Stimulated activated CD8-positive, alpha-beta memory T cell treated with anti-CD3 and anti-CD28 coated beads, Interleukin-15, amount 100 ng/mL, for 4 hours (primary cell): Measurements from ENCODE around the gene TNPO2.
A peak's percentile ranks its signal among the peaks of the same experiment; 100 is the strongest.
"Not testable (repeated sequence)": the region's sequence is repeated elsewhere in the genome, so short reads cannot be mapped to it uniquely, and the experiment has no call there.

Experiments used
- DNase-seq, 2 donors: peaks; one replicate each; pipeline ENCODE4 v3.0.0-alpha.2; 2020; ENCODE audit warnings: low read depth in 2 of 2

The TNPO2 gene

GRCh38 chr19:12705654-12706331 lies 17.9 kb downstream of the TNPO2 start:
- DNase-seq = no peak

DNA sequence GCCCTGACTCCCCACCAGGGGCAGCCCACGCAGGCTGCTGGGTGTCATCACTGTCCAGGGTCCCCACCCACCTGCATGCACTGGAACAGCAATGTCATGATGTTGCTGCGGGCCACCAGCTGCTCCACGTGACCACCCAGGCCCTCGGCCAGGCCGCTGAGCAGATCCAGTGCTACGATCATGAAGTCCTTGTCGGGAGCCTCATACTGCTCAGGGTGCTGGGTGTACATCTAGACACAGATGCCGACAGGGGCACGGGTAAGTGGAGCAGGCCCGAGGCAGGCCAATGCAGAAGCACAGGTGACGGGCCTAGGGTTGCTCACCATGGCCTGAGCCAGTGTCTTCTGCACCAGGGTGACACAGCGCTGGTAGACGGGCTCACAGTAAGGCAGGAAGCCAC lies 18.6 kb downstream of the TNPO2 start:
- no peak for DNase-seq

DNA sequence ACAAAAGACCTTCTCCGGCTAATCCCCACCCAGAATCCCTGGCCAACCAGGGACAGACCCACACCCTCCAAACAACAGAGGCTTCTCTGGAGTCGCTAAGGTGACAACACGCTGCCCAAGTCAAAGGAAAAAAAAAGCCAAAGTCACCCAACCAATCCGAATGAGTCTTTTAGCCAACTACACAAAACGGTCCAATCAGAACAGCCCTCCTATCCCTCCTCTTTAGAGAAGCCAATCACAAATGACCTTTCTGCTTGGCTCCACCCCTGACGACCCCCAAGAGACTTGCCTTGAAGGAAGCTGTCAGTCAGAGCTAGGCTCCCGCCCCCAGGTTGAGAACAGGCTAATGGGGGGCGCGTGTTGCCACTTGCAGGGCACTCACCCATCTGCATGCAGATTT lies 20.7 kb downstream of the TNPO2 start:
- DNase-seq = no peak

GRCh38 chr19:12701596-12702282 lies 22.0 kb downstream of the TNPO2 start:
- no peak for DNase-seq

- no peak for DNase-seq
These were observed 25.6 kb downstream of the TNPO2 start for GRCh38 chr19:12698138-12698537.

DNA sequence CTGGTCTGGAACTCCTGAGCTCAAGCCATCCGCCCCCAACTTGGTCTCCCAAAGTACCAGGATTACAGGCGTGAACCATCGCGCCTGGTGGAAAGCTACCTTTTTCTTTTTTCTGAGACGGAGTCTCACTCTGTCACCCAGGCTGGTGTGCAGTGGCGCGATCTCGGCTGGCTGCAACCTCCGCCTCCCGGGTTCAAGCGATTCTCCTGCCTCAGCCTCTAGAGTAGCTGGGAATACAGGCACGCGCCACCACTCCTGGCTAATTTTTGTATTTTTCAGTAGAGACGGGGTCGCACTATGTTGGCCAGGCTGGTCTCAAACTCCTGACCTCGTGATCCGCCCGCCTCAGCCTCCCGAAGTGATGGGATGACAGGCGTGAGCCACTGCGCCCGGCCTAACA lies 26.3 kb downstream of the TNPO2 start:
- not testable (repeated sequence) for DNase-seq

GRCh38 chr19:12696366-12697335 lies 27.1 kb downstream of the TNPO2 start, which contains the start of gene FBXW9:
TSS of gene FBXW9 (minus strand) at chr19:12696631. CDS start at chr19:12696581, 50 bp downstream.
- DNase-seq = peak; percentile 94 to 97

DNA sequence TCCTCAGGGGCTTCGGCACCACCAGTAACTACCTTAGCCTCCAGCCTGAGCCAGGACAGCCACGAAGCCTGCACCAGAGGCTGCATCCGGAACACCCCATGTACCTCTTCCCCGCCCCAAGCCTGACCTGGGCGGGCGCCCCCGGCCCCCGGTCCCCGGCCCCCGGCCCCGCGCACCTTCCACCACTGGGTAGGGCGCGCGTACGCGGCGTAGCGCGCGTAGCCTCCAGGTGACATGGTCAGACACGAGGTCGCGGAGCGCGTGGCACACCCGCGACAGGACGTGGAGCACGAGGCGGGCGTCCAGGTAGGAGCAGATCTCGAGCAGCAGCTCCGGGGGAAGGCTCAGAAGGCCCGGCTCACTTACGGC lies 27.8 kb downstream of the TNPO2 start:
- DNase-seq = no peak

DNA sequence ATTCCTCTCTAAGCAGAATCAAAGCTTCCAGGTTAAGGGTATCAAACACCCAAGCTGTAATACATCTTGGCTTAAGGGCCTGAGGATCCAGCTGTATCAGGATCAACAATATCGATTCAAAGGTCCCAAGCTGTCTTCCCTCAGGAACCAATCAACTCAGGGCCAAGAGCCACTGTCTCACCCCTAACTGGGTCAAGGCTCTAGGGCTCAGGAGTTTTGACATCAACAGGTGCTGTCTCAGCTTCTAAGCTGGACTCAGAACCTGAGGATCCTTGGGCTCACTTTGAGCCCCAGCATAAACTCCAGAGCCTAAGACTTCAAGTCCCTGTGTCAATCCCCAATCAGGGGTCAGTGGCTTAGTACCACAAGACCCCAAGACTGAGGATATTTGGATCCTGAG lies 28.2 kb downstream of the TNPO2 start:
- DNase-seq = no peak

GRCh38 chr19:12695096-12695495 lies 28.6 kb downstream of the TNPO2 start:
- DNase-seq = no peak

GRCh38 chr19:12694641-12695040 lies 29.1 kb downstream of the TNPO2 start:
- no peak for DNase-seq

- no peak for DNase-seq
These were observed 30.8 kb downstream of the TNPO2 start for GRCh38 chr19:12692960-12693359.

GRCh38 chr19:12689581-12690216 lies 34.0 kb downstream of the TNPO2 start:
- no peak for DNase-seq

GRCh38 chr19:12689012-12689411 lies 34.7 kb downstream of the TNPO2 start:
- no peak for DNase-seq

DNA sequence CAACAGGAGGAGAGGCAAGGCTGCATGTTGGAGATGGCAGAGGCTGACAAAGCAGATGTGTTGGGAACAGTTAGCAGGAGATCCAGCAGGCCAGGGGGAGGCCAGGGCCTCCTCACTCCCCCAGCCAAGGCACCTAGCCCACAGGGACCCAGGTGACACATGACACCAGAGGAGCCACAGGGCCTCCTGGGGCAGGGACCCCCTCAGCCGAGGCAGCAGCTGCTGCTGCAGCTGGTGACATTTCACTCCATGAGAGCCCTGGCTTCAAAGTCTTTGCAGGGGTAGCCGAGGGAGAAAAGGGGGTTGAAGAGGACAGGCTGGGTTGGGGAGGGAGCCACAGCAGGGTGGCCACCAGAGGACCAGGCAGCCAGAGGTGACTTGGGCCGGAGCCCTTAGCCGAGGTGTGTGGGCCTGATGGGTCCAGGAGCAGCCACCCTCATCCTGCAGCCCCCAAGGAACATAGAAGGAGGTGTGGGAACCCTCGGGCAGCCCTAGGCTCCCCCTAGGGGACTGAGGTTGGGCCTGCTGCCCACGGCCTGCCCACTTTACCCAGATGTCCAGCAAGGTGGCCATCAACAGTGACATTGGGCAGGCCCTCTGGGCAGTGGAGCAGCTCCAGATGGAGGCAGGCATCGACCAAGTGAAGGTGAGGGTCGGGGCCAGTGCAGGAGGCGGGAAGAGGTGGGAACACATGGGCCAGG lies 36.1 kb downstream of the TNPO2 start, which contains the start of gene GNG14:
TSS of gene GNG14 (plus strand) at position 503 of the 701 bp plus-strand sequence. CDS start at position 554, 51 bp downstream.
- DNase-seq = no peak

- no peak for DNase-seq
These were observed 37.9 kb downstream of the TNPO2 start for GRCh38 chr19:12685831-12686230.

GRCh38 chr19:12681074-12681987 lies 42.4 kb downstream of the TNPO2 start, which contains the start of gene DHPS:
TSS of gene DHPS (minus strand) at chr19:12681880. CDS start at chr19:12681766, 114 bp downstream.
- peak; percentile 72 to 85 for DNase-seq

DNA sequence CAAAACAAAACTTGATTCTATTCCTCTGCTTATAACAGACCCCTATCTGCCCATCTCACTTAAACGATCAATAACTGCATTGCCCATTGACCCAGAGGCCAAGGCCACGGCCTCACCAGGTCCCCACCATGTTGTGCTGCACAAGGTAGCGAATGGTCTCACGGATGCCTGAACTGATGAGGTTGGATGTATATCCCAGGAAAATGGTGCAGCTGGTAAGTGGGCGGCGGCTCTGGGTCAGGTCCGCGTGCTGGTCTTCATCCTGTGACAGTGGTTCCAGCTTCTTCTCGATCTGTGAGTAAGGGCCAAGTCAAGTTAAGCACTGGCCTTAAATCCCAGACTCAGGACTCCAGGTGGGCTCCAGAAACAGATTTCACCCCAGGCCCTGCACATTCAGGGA lies 43.7 kb downstream of the TNPO2 start:
- no peak for DNase-seq

DNA sequence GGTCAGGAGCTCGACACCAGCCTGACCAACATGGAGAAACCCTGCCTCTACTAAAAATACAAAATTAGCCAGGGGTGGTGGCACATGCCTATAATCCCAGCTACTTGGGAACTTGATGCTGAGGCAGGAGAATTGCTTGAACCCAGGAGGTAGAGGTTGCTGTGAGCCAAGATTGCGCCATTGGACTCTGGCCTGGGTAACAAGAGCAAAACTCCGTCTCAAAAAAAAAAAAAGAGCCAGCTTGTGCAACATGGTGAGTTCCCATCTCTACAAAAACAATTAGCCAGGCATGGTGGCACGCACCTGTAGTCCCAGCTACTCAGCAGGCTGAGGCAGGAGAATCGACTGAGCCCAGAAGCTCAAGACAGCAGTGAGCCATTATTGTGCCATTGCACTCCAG lies 45.7 kb downstream of the TNPO2 start:
- DNase-seq = not testable (repeated sequence)

- no peak for DNase-seq
These were observed 46.8 kb downstream of the TNPO2 start for GRCh38 chr19:12676928-12677327.
